ENCODE data around the gene KLF12.

Gene KLF12

GRCh38 chr13:74102691-74103090 is 31.5 kb downstream of the KLF12 start:
- no peak for DNase-seq

GRCh38 chr13:74101436-74101835 is 32.8 kb downstream of the KLF12 start:
- no peak for DNase-seq

- no peak for DNase-seq
Observed at GRCh38 chr13:74098077-74098476, 36.1 kb downstream of the KLF12 start.

- no peak for DNase-seq
Observed at GRCh38 chr13:74097116-74097515, 37.1 kb downstream of the KLF12 start.

- no peak for DNase-seq
Observed at GRCh38 chr13:74093691-74094090, 40.5 kb downstream of the KLF12 start.

- DNase-seq: no peak
Observed at GRCh38 chr13:74092711-74093110, 41.5 kb downstream of the KLF12 start.

- DNase-seq: no peak
Observed at GRCh38 chr13:74090869-74091605, 43.2 kb downstream of the KLF12 start.

GRCh38 chr13:74090397-74090796 is 43.8 kb downstream of the KLF12 start:
- no peak for DNase-seq

GRCh38 chr13:74087357-74087756 is 46.8 kb downstream of the KLF12 start:
- DNase-seq: no peak
